A549 (cell line): ENCODE data around the gene CASTOR2. TPM values are rescaled to one million over a fixed set of nuclear protein-coding genes. Genes with fewer than 3 reads are reported as not detected.

Source experiments
- ATAC-seq, 2 experiments: fragments of 200-7000 bp in 1 of 2; fragments of >200 bp in 1 of 2; cut with Nextera tagmentation in 1 of 2; cut with Tn5 transposase in 1 of 2; 3 replicates each; pipeline versions ENCODE4 v1.8.0 to v1.9.1; 2018 to 2020; ENCODE audit warnings: mild to moderate bottlenecking in 1 of 2, moderate library complexity in 1 of 2
- CTCF ChIA-PET: fragments of 300-600 bp; sonication (Branson Sonifier 250); formaldehyde crosslinking; extraction: SDS; loops from one replicate; lab custom pipeline; 2021; ENCODE audit warnings: antibody characterized with exemption, inconsistent platforms; lab: Yijun Ruan, JAX
- POLR2A ChIA-PET: fragments of 350-600 bp; formaldehyde crosslinking; extraction: SDS; loops from one replicate; lab custom pipeline; 2021; ENCODE audit warnings: antibody characterized with exemption, inconsistent platforms; lab: Yijun Ruan, JAX
- DNase-seq, 2 experiments: peaks; one replicate each; pipeline versions ENCODE4 v3.0.0 to v3.0.0-alpha.2; 2011 to 2016; ENCODE audit warnings: low read depth in 1 of 2, low spot score in 1 of 2
- FAIRE-seq: peaks from 2 replicates; lab custom pipeline; 2011; peaks lifted over from hg19 to GRCh38; lab: Jason Lieb, UNC
- H3K27ac ChIP-seq, 2 experiments: fragments of >200 bp; sonication (Bioruptor Twin); formaldehyde crosslinking; 3 replicates each; pipeline ENCODE4 v1.5.1; 2016 to 2017
- H3K4me1 ChIP-seq: fragments of >200 bp; sonication (Bioruptor Twin); formaldehyde crosslinking; 3 replicates; pipeline ENCODE4 v1.6.1; 2016
- H3K4me2 ChIP-seq: fragments of >200 bp; sonication (Bioruptor Twin); formaldehyde crosslinking; 3 replicates; pipeline ENCODE4 v1.6.1; 2016
- H3K4me3 ChIP-seq: fragments of >200 bp; sonication (Bioruptor Twin); formaldehyde crosslinking; 3 replicates; pipeline ENCODE4 v1.5.1; 2016
- H3K9me3 ChIP-seq: fragments of >200 bp; sonication (Bioruptor Twin); formaldehyde crosslinking; 3 replicates; pipeline ENCODE4 v1.6.1; 2016
- BHLHE40 ChIP-seq: IDR thresholded peaks from 2 replicates; pipeline ENCODE4 v1.6.1; 2012; ENCODE audit warnings: low read depth, low read length, inconsistent platforms
- CBX8 ChIP-seq: fragments of 200-600 bp; sonication (generic); IDR thresholded peaks from 2 replicates; pipeline ENCODE4 v1.6.1; 2016
- CEBPB ChIP-seq, 2 experiments: fragments of >200 bp in 1 of 2; sonication (Bioruptor Twin) in 1 of 2; formaldehyde crosslinking in 1 of 2; IDR thresholded peaks; 2 replicates each; pipeline ENCODE4 v1.6.1; 2012 to 2016
- CHD2 ChIP-seq: fragments of 150-350 bp; IDR thresholded peaks from 2 replicates; pipeline ENCODE4 v1.6.1; 2014; ENCODE audit warnings: low read length; ENCODE audit not compliant: partially characterized antibody
- CTCF ChIP-seq: fragments of >200 bp; sonication (Bioruptor Twin); formaldehyde crosslinking; IDR thresholded peaks from 3 replicates; pipeline ENCODE4 v1.5.1; 2016
- E2F6 ChIP-seq: IDR thresholded peaks from 2 replicates; pipeline ENCODE4 v1.6.1; 2012; ENCODE audit warnings: low read depth, borderline replicate concordance
- EHF ChIP-seq: fragments of 250-450 bp; sonication (Bioruptor Pico); IDR thresholded peaks from 2 replicates; pipeline ENCODE4 v1.5.0; 2020; ENCODE audit warnings: mild to moderate bottlenecking
- EHMT2 ChIP-seq: fragments of 200-600 bp; sonication (generic); IDR thresholded peaks from 2 replicates; pipeline ENCODE4 v1.6.1; 2016; ENCODE audit warnings: antibody characterized with exemption, low read depth, mild to moderate bottlenecking, moderate library complexity
- ELK1 ChIP-seq: fragments of 150-350 bp; IDR thresholded peaks from 2 replicates; pipeline ENCODE4 v1.6.1; 2014; ENCODE audit warnings: low read depth, mild to moderate bottlenecking, low read length
- EP300 ChIP-seq, 2 experiments: fragments of >200 bp; sonication (Bioruptor Twin); formaldehyde crosslinking; IDR thresholded peaks; 2 replicates in 1 of 2; 3 replicates in 1 of 2; pipeline ENCODE4 v1.6.1; 2016 to 2017
- FOSB ChIP-seq: fragments of 250-450 bp; sonication (Bioruptor Pico); IDR thresholded peaks from 2 replicates; pipeline ENCODE4 v1.5.0; 2020; ENCODE audit warnings: mild to moderate bottlenecking, moderate library complexity
- FOSL2 ChIP-seq, 2 experiments: fragments of 450-650 bp in 1 of 2; fragments of >200 bp in 1 of 2; sonication (Bioruptor Twin) in 1 of 2; formaldehyde crosslinking; IDR thresholded peaks; 2 replicates each; pipeline versions ENCODE4 v1.5.0 to v1.6.1; 2016 to 2020; ENCODE audit warnings: mild to moderate bottlenecking in 1 of 2, moderate library complexity in 1 of 2
- FOXS1 ChIP-seq: fragments of 250-450 bp; sonication (Bioruptor Pico); IDR thresholded peaks from 2 replicates; pipeline ENCODE4 v1.5.0; 2020; ENCODE audit warnings: mild to moderate bottlenecking, moderate library complexity
- HOXA7 ChIP-seq: fragments of 250-450 bp; sonication (Bioruptor Pico); IDR thresholded peaks from 2 replicates; pipeline ENCODE4 v1.5.0; 2020; ENCODE audit warnings: mild to moderate bottlenecking, moderate library complexity
- HOXB13 ChIP-seq: fragments of 250-450 bp; sonication (Bioruptor Pico); IDR thresholded peaks from 2 replicates; pipeline ENCODE4 v1.5.0; 2020; ENCODE audit warnings: low read depth, mild to moderate bottlenecking, moderate library complexity
- KDM1A ChIP-seq: fragments of 200-600 bp; sonication (generic); IDR thresholded peaks from 2 replicates; pipeline ENCODE4 v1.6.1; 2016; ENCODE audit warnings: low read depth, mild to moderate bottlenecking
- MAFK ChIP-seq: fragments of 450-650 bp; IDR thresholded peaks from 2 replicates; pipeline ENCODE4 v1.6.1; 2014; ENCODE audit not compliant: partially characterized antibody
- MAX ChIP-seq: IDR thresholded peaks from 2 replicates; pipeline ENCODE4 v1.6.1; 2012
- MYC ChIP-seq: IDR thresholded peaks from 2 replicates; pipeline ENCODE4 v1.6.1; 2012; ENCODE audit warnings: mild to moderate bottlenecking, inconsistent platforms, low read length, improper control_type of control experiment, borderline replicate concordance
- NR3C1 ChIP-seq: fragments of >200 bp; sonication (Bioruptor Twin); formaldehyde crosslinking; IDR thresholded peaks from 3 replicates; pipeline ENCODE4 v1.6.1; 2017
- PHF8 ChIP-seq: fragments of 200-600 bp; sonication (generic); IDR thresholded peaks from 2 replicates; pipeline ENCODE4 v1.6.1; 2016; ENCODE audit warnings: low read depth, mild to moderate bottlenecking, antibody characterized with exemption, moderate library complexity, borderline replicate concordance
- POLR2A ChIP-seq: IDR thresholded peaks from 2 replicates; pipeline ENCODE4 v1.6.1; 2012; ENCODE audit warnings: mild to moderate bottlenecking, low read length
- RAD21 ChIP-seq, 2 experiments: fragments of >200 bp in 1 of 2; sonication (Bioruptor Twin) in 1 of 2; formaldehyde crosslinking in 1 of 2; IDR thresholded peaks in 1 of 2; conservative IDR thresholded peaks in 1 of 2; 2 replicates in 1 of 2; 3 replicates in 1 of 2; pipeline ENCODE4 v1.6.1; 2012 to 2018; ENCODE audit warnings: inconsistent platforms in 1 of 2
- RNF2 ChIP-seq: fragments of 200-600 bp; sonication (generic); IDR thresholded peaks from 2 replicates; pipeline ENCODE4 v1.6.1; 2016; ENCODE audit warnings: low read depth, mild to moderate bottlenecking, antibody characterized with exemption, moderate library complexity, borderline replicate concordance
- SMC3 ChIP-seq: fragments of >200 bp; sonication (Bioruptor Twin); formaldehyde crosslinking; IDR thresholded peaks from 3 replicates; pipeline ENCODE4 v1.6.1; 2018; ENCODE audit warnings: inconsistent platforms
- SREBF2 ChIP-seq: fragments of 450-650 bp; IDR thresholded peaks from 2 replicates; pipeline ENCODE4 v1.6.1; 2014; ENCODE audit warnings: mild to moderate bottlenecking, moderate library complexity
- ZFP36 ChIP-seq: fragments of 450-650 bp; IDR thresholded peaks from 2 replicates; pipeline ENCODE4 v1.6.1; 2014; ENCODE audit warnings: borderline replicate concordance; ENCODE audit not compliant: partially characterized antibody
- ZNF302 ChIP-seq: fragments of 250-450 bp; sonication (Bioruptor Pico); IDR thresholded peaks from 2 replicates; pipeline ENCODE4 v1.9.0; 2021; ENCODE audit warnings: inconsistent platforms, mild to moderate bottlenecking, moderate library complexity
- ZSCAN20 ChIP-seq: fragments of 250-450 bp; sonication (Bioruptor Pico); IDR thresholded peaks from 2 replicates; pipeline ENCODE4 v1.8.0; 2022; ENCODE audit warnings: mild to moderate bottlenecking, moderate library complexity
- WGBS: methylation state at CpG from one replicate; pipeline ENCODE4 v1.1.6; 2017; ENCODE audit errors: missing lambda C conversion rate; 5-methylcytosine and 5-hydroxymethylcytosine counted together
- polyA plus RNA-seq, 4 experiments: library from polyadenylated mRNA; depleted of rRNA in 3 of 4; stranded (reverse); fragments of >200 nt; fragmentation: RNase III in 1 of 4; extraction: RNeasy Plus Mini Kit Qiagen cat#74134 plus additional on column Dnase treatment in 1 of 4; gene quantifications; 2 replicates in 3 of 4; 3 replicates in 1 of 4; pipeline ENCODE4 v1.2.3, GENCODE V29; 2011 to 2017
- TF ChIP-seq, protein P1 (sequence below): fragments of 250-450 bp; sonication (Bioruptor Pico); IDR thresholded peaks from 2 replicates; pipeline ENCODE4 v1.5.0; 2021; ENCODE audit warnings: mild to moderate bottlenecking, moderate library complexity, borderline replicate concordance

Gene CASTOR2
- polyA plus RNA-seq, 2 of the 4 experiments (the other 2 are of a cell fraction): 5.2 to 6.0 TPM

- TF ChIP-seq, protein P1, sequence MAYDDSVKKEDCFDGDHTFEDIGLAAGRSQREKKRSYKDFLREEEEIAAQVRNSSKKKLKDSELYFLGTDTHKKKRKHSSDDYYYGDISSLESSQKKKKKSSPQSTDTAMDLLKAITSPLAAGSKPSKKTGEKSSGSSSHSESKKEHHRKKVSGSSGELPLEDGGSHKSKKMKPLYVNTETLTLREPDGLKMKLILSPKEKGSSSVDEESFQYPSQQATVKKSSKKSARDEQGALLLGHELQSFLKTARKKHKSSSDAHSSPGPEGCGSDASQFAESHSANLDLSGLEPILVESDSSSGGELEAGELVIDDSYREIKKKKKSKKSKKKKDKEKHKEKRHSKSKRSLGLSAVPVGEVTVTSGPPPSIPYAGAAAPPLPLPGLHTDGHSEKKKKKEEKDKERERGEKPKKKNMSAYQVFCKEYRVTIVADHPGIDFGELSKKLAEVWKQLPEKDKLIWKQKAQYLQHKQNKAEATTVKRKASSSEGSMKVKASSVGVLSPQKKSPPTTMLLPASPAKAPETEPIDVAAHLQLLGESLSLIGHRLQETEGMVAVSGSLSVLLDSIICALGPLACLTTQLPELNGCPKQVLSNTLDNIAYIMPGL (CRISPR knock-in tag): no peak
- TF ChIP-seq HOXA7 (CRISPR knock-in tag): no peak
- TF ChIP-seq ZSCAN20 (CRISPR knock-in tag): no peak
- TF ChIP-seq RNF2: no peak
- TF ChIP-seq ZNF302 (CRISPR knock-in tag): no peak
- no peak for TF ChIP-seq BHLHE40
Observed at GRCh38 chr7:75050501-75050900, 86.0 kb downstream of the CASTOR2 start (continued).

- H3K4me3 ChIP-seq: no peak overlapping the region
- FAIRE-seq (no peak), ATAC-seq (no peak; a peak in 1 of 6 replicates), DNase-seq (no peak)
- TF ChIP-seq POLR2A (no peak), HOXA7 (CRISPR knock-in tag) (no peak), EHMT2 (no peak), HOXB13 (CRISPR knock-in tag) (no peak), CTCF (no peak), CEBPB (IDR thresholded peaks at IDR 0.05) (no peak), FOSB (CRISPR knock-in tag) (no peak), MYC (no peak), ELK1 (no peak), ZNF302 (CRISPR knock-in tag) (no peak), CHD2 (no peak), SMC3 (no peak), RAD21 (conservative IDR thresholded peaks at IDR 0.05 in 1 of 2, IDR thresholded peaks at IDR 0.05 in 1 of 2) (no peak), EP300 (IDR thresholded peaks at IDR 0.05) (no peak), SREBF2 (no peak), FOSL2 (IDR thresholded peaks at IDR 0.05) (no peak), FOSL2 (CRISPR knock-in tag; IDR thresholded peaks at IDR 0.05) (no peak), EHF (CRISPR knock-in tag) (no peak), PHF8 (no peak)
- 91% methylated on average over 3 of the region's 3 CpGs for WGBS
- ChIA-PET POLR2A (no interaction called here), CTCF (interaction anchor here (0.6 kb wide), 1 partner anchor 1260 kb away, joined by 3 read pairs; no protein-coding TSS in a partner anchor)
- no peak overlapping the region for H3K4me2 ChIP-seq
- H3K27ac ChIP-seq: no peak overlapping the region
- H3K4me1 ChIP-seq: no peaks in the 10 kb centered on the region
- no peaks in the 10 kb centered on the region for H3K9me3 ChIP-seq
Observed at GRCh38 chr7:75054744-75055143, 90.2 kb downstream of the CASTOR2 start.

- DNase-seq (no peak), ATAC-seq (no peak), FAIRE-seq (no peak)
- H3K4me1 ChIP-seq: no peaks in the 10 kb centered on the region
- CTCF ChIA-PET: no interaction called here
- H3K27ac ChIP-seq: no peak overlapping the region
- POLR2A ChIA-PET: no interaction called here
- H3K4me3 ChIP-seq: no peak overlapping the region
- no peaks in the 10 kb centered on the region for H3K9me3 ChIP-seq
- WGBS: 93% methylated on average over 9 of the region's 9 CpGs
- H3K4me2 ChIP-seq: no peak overlapping the region
- TF ChIP-seq MAX: no peak
- TF ChIP-seq FOXS1 (CRISPR knock-in tag): no peak
- TF ChIP-seq HOXA7 (CRISPR knock-in tag): no peak
- no peak for TF ChIP-seq KDM1A
- no peak for TF ChIP-seq CBX8
- TF ChIP-seq, protein P1 (CRISPR knock-in tag): no peak
- no peak for TF ChIP-seq SMC3
- no peak for TF ChIP-seq ZFP36
- TF ChIP-seq FOSL2 (IDR thresholded peaks at IDR 0.05): no peak
- TF ChIP-seq FOSL2 (CRISPR knock-in tag; IDR thresholded peaks at IDR 0.05): no peak
- no peak for TF ChIP-seq E2F6
- no peak for TF ChIP-seq MAFK
- TF ChIP-seq NR3C1: no peak
- TF ChIP-seq POLR2A: no peak
Observed at GRCh38 chr7:75055155-75055554, 90.7 kb downstream of the CASTOR2 start.
